ENCODE data around the gene KIF12.

Gene KIF12

DNA sequence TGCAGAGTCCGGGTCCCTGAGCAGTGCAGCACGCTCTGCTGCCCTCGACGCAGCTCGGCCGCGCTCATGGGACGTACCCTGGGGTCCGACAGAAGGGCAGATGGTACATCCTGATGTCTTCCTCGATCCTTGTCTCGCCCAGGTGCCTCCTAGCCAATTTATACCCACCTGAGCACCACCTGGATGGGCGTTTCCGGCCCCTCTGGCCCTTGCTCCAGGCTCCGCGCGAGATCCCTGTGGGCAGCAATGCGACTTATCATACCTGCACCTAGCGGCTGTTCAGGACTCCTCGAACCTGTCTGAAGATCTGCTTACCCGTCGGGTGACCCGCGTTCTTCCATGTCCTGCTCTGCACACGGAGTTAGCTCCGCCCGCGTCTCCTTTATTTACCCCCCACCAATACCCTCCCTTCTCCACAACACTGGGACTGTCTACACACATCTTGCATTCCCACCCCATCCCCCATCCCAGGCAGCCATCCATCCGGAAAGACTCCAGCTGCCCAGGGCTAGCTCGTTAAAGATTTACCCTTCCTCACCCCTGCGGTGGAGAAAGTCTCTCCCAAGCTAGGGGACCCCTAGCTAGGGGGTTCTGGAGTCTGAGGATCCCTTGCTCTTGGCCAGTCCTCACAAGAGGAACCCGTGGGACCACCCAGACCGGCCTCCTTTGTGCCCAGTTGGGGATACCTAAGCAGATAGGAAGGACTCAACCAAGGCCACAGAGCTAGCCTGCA lies at the start of gene KIF12:
KIF12 (minus strand) TSS at position 357 of the 733 bp plus-strand sequence; CDS start at position 341, 16 bp downstream.
- H3K9me3 Mint-ChIP-seq, result peaks cover 3% of the 10 kb centered on the region
- H3K36me3 Mint-ChIP-seq, result peaks cover 2% of the 10 kb centered on the region
- DNase-seq (ENCODE audit: low spot score in 2 of 2), result no peak
- H3K27ac Mint-ChIP-seq, result no peak within 1 kb of the TSS
- peaks cover 15% of the 10 kb centered on the region for H3K27me3 Mint-ChIP-seq
- peak within 1 kb of the TSS; percentile 9 for H3K4me3 Mint-ChIP-seq
- no peak for ATAC-seq (ENCODE audit: low read depth)
- peaks cover 7% of the 10 kb centered on the region for H3K4me1 Mint-ChIP-seq

- no peak for ATAC-seq (ENCODE audit: low read depth)
- no peaks in the 10 kb centered on the region for H3K4me1 Mint-ChIP-seq
- peaks cover 11% of the 10 kb centered on the region for H3K27me3 Mint-ChIP-seq
- H3K4me3 Mint-ChIP-seq, result no peak overlapping the region
- no peak overlapping the region for H3K27ac Mint-ChIP-seq
- H3K36me3 Mint-ChIP-seq, result no peaks in the 10 kb centered on the region
- no peak for DNase-seq (ENCODE audit: low spot score in 2 of 2)
- no peaks in the 10 kb centered on the region for H3K9me3 Mint-ChIP-seq
Measured at GRCh38 chr9:114146735-114147134, 47.6 kb upstream of the KIF12 start.

- no peak overlapping the region for H3K4me3 Mint-ChIP-seq
- DNase-seq (ENCODE audit: low spot score in 2 of 2) (no peak), ATAC-seq (ENCODE audit: low read depth) (no peak)
- H3K27ac Mint-ChIP-seq, result no peak overlapping the region
- no peaks in the 10 kb centered on the region for H3K9me3 Mint-ChIP-seq
- peaks cover 3% of the 10 kb centered on the region for H3K27me3 Mint-ChIP-seq
- no peaks in the 10 kb centered on the region for H3K36me3 Mint-ChIP-seq
- no peaks in the 10 kb centered on the region for H3K4me1 Mint-ChIP-seq
Measured at GRCh38 chr9:114143234-114143633, 44.1 kb upstream of the KIF12 start.

- Mint-ChIP-seq H3K27me3 (peaks cover 5% of the 10 kb centered on the region), H3K9me3 (no peaks in the 10 kb centered on the region), H3K27ac (no peak overlapping the region), H3K4me3 (no peak overlapping the region), H3K4me1 (no peaks in the 10 kb centered on the region), H3K36me3 (no peaks in the 10 kb centered on the region)
- DNase-seq (ENCODE audit: low spot score in 2 of 2), result no peak
- ATAC-seq (ENCODE audit: low read depth), result no peak
Measured at GRCh38 chr9:114141553-114142402, 42.7 kb upstream of the KIF12 start.

DNA sequence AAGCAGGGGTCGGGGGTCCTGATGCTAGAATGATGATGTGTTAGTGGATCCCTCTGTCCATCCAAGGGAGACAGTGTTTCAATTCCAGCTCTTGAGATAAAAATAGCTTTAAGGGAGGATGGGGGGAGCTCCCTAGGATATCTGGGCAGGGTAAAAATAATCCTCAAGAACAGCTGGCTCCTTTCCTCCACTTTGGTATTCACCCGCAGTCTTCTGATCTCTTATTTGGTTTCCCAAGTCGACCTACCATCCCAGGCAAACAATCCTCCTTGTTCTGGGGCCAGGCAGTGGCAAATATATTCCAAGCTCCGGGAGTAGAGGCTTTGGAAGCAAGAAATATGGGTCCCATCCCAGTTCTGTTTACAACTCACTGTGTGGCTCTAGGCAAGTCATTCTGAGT lies 41.8 kb upstream of the KIF12 start:
- Mint-ChIP-seq H3K4me3 (no peak overlapping the region), H3K27me3 (peaks cover 5% of the 10 kb centered on the region), H3K36me3 (no peaks in the 10 kb centered on the region), H3K4me1 (no peaks in the 10 kb centered on the region), H3K9me3 (no peaks in the 10 kb centered on the region), H3K27ac (no peak overlapping the region)
- DNase-seq (ENCODE audit: low spot score in 2 of 2) (no peak), ATAC-seq (ENCODE audit: low read depth) (no peak)

DNA sequence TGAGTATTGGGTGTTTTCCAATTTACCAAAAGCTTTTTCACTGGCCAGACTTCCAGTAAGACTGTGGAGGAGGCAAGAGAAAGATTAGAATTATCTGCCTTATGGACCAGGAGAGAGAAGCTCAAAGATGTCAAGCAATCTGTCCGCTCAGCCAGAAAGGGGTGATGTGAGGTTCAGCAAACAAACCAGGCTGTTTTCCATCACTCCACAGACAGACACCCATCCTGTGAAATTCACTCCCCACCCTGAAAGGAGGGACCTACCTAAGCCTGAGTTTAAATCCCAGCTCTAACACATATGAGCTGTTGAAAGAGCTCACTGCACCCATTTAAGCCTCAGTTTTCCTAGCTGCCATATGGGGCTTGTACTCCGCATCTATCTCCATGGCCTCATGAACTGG lies 41.3 kb upstream of the KIF12 start:
- DNase-seq (ENCODE audit: low spot score in 2 of 2), result no peak
- no peaks in the 10 kb centered on the region for H3K9me3 Mint-ChIP-seq
- H3K4me1 Mint-ChIP-seq, result no peaks in the 10 kb centered on the region
- H3K27ac Mint-ChIP-seq, result no peak overlapping the region
- no peak overlapping the region for H3K4me3 Mint-ChIP-seq
- ATAC-seq (ENCODE audit: low read depth), result no peak
- no peaks in the 10 kb centered on the region for H3K36me3 Mint-ChIP-seq
- H3K27me3 Mint-ChIP-seq, result peaks cover 7% of the 10 kb centered on the region

GRCh38 chr9:114139071-114139470 lies 40.0 kb upstream of the KIF12 start:
- H3K4me3 Mint-ChIP-seq, result no peak overlapping the region
- H3K9me3 Mint-ChIP-seq, result no peaks in the 10 kb centered on the region
- DNase-seq (ENCODE audit: low spot score in 2 of 2) (no peak), ATAC-seq (ENCODE audit: low read depth) (no peak)
- H3K4me1 Mint-ChIP-seq, result no peaks in the 10 kb centered on the region
- no peak overlapping the region for H3K27ac Mint-ChIP-seq
- no peaks in the 10 kb centered on the region for H3K36me3 Mint-ChIP-seq
- H3K27me3 Mint-ChIP-seq, result peaks cover 9% of the 10 kb centered on the region

DNA sequence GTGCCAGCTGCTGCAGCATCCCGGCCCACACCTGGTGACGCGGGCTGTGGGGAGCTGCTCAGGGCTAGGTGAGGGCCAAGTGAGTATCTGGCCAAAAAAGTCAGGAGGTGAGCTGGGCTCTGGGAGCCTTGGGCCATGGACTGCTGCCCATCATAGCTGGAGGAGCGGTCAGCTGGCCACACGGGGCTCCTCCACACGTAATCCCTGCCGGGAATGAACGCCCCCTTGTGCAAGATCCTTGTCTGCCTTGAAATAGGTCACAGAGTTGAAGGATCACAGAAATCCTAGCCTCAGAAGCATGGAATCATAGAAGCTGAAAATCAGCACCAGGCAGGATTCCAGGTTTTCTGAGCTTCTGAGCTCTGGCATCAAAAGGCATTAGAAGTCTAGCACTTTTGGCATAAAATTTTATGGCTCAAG lies 39.5 kb upstream of the KIF12 start:
- ATAC-seq (ENCODE audit: low read depth), result no peak
- Mint-ChIP-seq H3K9me3 (no peaks in the 10 kb centered on the region), H3K36me3 (no peaks in the 10 kb centered on the region), H3K4me3 (no peak overlapping the region), H3K4me1 (no peaks in the 10 kb centered on the region), H3K27ac (no peak overlapping the region), H3K27me3 (peaks cover 12% of the 10 kb centered on the region)
- no peak for DNase-seq (ENCODE audit: low spot score in 2 of 2)

- Mint-ChIP-seq H3K9me3 (no peaks in the 10 kb centered on the region), H3K4me1 (no peaks in the 10 kb centered on the region), H3K4me3 (no peak overlapping the region), H3K27me3 (peaks cover 14% of the 10 kb centered on the region), H3K36me3 (no peaks in the 10 kb centered on the region), H3K27ac (no peak overlapping the region)
- ATAC-seq (ENCODE audit: low read depth), result no peak
- no peak for DNase-seq (ENCODE audit: low spot score in 2 of 2)
Measured at GRCh38 chr9:114137831-114138230, 38.7 kb upstream of the KIF12 start.

- no peak for ATAC-seq (ENCODE audit: low read depth)
- Mint-ChIP-seq H3K4me3 (no peak overlapping the region), H3K27me3 (peaks cover 17% of the 10 kb centered on the region), H3K4me1 (no peaks in the 10 kb centered on the region), H3K9me3 (no peaks in the 10 kb centered on the region), H3K36me3 (no peaks in the 10 kb centered on the region), H3K27ac (no peak overlapping the region)
- DNase-seq (ENCODE audit: low spot score in 2 of 2), result no peak
Measured at GRCh38 chr9:114134827-114135396, 35.8 kb upstream of the KIF12 start.

- ATAC-seq (ENCODE audit: low read depth), result no peak
- Mint-ChIP-seq H3K36me3 (no peaks in the 10 kb centered on the region), H3K4me3 (no peak overlapping the region), H3K4me1 (no peaks in the 10 kb centered on the region), H3K9me3 (peaks cover 5% of the 10 kb centered on the region), H3K27ac (no peak overlapping the region), H3K27me3 (peaks cover 22% of the 10 kb centered on the region)
- no peak for DNase-seq (ENCODE audit: low spot score in 2 of 2)
Measured at GRCh38 chr9:114132550-114132918, 33.4 kb upstream of the KIF12 start.

DNA sequence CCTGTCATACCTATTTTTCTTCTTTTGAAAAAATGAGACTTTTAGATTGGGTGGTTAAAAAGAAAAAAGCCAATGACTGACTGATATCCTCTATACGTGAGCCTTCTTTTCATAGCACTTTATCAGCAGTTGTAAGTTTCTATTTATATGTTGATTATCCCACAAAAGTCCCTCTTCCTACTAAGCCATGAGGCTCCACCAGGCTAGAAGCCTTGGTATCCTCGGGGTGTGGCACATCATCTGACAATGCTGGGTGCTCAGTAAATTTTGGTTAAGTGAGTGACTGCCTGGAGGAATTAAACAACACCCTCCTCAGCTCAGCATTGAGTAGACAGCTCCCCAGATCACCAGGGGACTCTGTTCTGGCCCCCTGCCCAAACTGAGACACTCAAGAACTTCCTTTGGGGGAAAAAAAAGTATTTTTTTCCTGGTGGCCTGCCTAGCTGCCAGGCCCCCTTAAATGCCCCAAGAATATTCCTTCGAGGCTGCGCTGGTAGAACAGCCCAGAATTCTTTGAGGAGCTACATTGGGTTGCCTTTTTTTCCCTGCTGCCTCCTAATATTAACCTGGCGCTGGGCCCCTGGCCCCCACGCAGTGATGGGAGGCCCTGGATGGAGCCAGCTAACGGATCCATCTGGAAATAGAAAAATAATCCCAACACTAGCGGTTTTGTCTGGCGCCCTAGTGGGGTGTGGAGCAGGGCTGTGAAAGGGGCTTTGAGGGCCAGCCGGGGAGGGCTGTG lies 32.9 kb upstream of the KIF12 start:
- DNase-seq (ENCODE audit: low spot score in 2 of 2), result no peak
- Mint-ChIP-seq H3K27ac (no peak overlapping the region), H3K9me3 (peaks cover 7% of the 10 kb centered on the region), H3K36me3 (peaks cover 2% of the 10 kb centered on the region), H3K4me1 (no peaks in the 10 kb centered on the region), H3K4me3 (no peak overlapping the region), H3K27me3 (peaks cover 23% of the 10 kb centered on the region)
- no peak for ATAC-seq (ENCODE audit: low read depth)

- H3K9me3 Mint-ChIP-seq, result peaks cover 7% of the 10 kb centered on the region
- H3K4me1 Mint-ChIP-seq, result no peaks in the 10 kb centered on the region
- ATAC-seq (ENCODE audit: low read depth) (no peak), DNase-seq (ENCODE audit: low spot score in 2 of 2) (no peak)
- H3K27me3 Mint-ChIP-seq, result peaks cover 27% of the 10 kb centered on the region
- H3K36me3 Mint-ChIP-seq, result peaks cover 2% of the 10 kb centered on the region
- no peak overlapping the region for H3K4me3 Mint-ChIP-seq
- no peak overlapping the region for H3K27ac Mint-ChIP-seq
Measured at GRCh38 chr9:114130624-114131277, 31.7 kb upstream of the KIF12 start.
